HepG2 (cell line): ENCODE measurements around the gene NADK2. TPM values are rescaled to one million over a fixed set of nuclear protein-coding genes. Genes with fewer than 3 reads are reported as not detected.

Experiments
- BORCS8-MEF2B ChIP-seq: sonication (generic); formaldehyde crosslinking; IDR thresholded peaks from 2 replicates; pipeline ENCODE4 v1.8.0; 2022; ENCODE audit warnings: mild to moderate bottlenecking, missing genetic modification reagents
- FOXA1 ChIP-seq, 2 experiments: fragments of 450-650 bp in 1 of 2; sonication (generic) in 1 of 2; formaldehyde crosslinking in 1 of 2; IDR thresholded peaks; 2 replicates each; pipeline versions ENCODE4 v1.4.0 to v1.6.1; 2016 to 2020; ENCODE audit warnings: missing genetic modification reagents in 1 of 2
- KAT8 ChIP-seq: IDR thresholded peaks from 2 replicates; pipeline ENCODE4 v1.6.1; 2016; ENCODE audit warnings: missing genetic modification reagents, missing compliant biosample characterization
- KIAA2018 ChIP-seq: sonication (generic); formaldehyde crosslinking; IDR thresholded peaks from 2 replicates; pipeline ENCODE4 v1.5.0; 2020; ENCODE audit warnings: mild to moderate bottlenecking, missing genetic modification reagents, borderline replicate concordance
- MTA3 ChIP-seq: sonication (generic); formaldehyde crosslinking; IDR thresholded peaks from 2 replicates; pipeline ENCODE4 v1.4.0; 2020; ENCODE audit warnings: missing genetic modification reagents
- MXD3 ChIP-seq: IDR thresholded peaks from 2 replicates; pipeline ENCODE4 v1.6.1; 2016; ENCODE audit warnings: mild to moderate bottlenecking, missing biosample characterization, missing genetic modification reagents
- PLRG1 ChIP-seq: fragments of 450-650 bp; conservative IDR thresholded peaks from 2 replicates; pipeline ENCODE4 v1.6.1; 2016
- SMC3 ChIP-seq: IDR thresholded peaks from 2 replicates; pipeline ENCODE4 v1.6.1; 2011; ENCODE audit warnings: low read length, improper control_type of control experiment
- SP4 ChIP-seq: sonication (generic); formaldehyde crosslinking; IDR thresholded peaks from 2 replicates; pipeline ENCODE4 v1.8.1; 2023; ENCODE audit warnings: mild to moderate bottlenecking, missing genetic modification reagents
- ZFAT ChIP-seq: sonication (generic); formaldehyde crosslinking; conservative IDR thresholded peaks from 2 replicates; pipeline ENCODE4 v1.8.1; 2023; ENCODE audit warnings: missing genetic modification reagents, inconsistent platforms
- ZFP91 ChIP-seq: sonication (generic); formaldehyde crosslinking; IDR thresholded peaks from 2 replicates; pipeline ENCODE4 v1.9.0; 2022; ENCODE audit warnings: missing genetic modification reagents, mild to moderate bottlenecking, borderline replicate concordance
- ZFYVE20 ChIP-seq: sonication (generic); formaldehyde crosslinking; IDR thresholded peaks from 2 replicates; pipeline ENCODE4 v1.8.0; 2023; ENCODE audit warnings: low read depth, mild to moderate bottlenecking, moderate library complexity, missing genetic modification reagents, borderline replicate concordance
- ZHX1 ChIP-seq: sonication (generic); formaldehyde crosslinking; IDR thresholded peaks from 2 replicates; pipeline ENCODE4 v1.8.1; 2022; ENCODE audit warnings: low read depth, mild to moderate bottlenecking, missing genetic modification reagents
- ZNF468 ChIP-seq: sonication (generic); formaldehyde crosslinking; IDR thresholded peaks from 2 replicates; pipeline ENCODE4 v1.8.0; 2022; ENCODE audit warnings: mild to moderate bottlenecking, moderate library complexity, missing genetic modification reagents
- ZNF580 ChIP-seq: IDR thresholded peaks from 2 replicates; pipeline ENCODE4 v1.6.1; 2016; ENCODE audit warnings: low read depth, borderline replicate concordance
- polyA plus RNA-seq, 8 experiments: library from polyadenylated mRNA; depleted of rRNA in 3 of 8; stranded (reverse) in 7 of 8; unstranded in 1 of 8; fragments of >200 nt; fragmentation: Illumina TruSeq in 4 of 8; extraction: Trizol in 4 of 8; gene quantifications; 2 replicates each; pipeline versions ENCODE4 v1.2.1 to v1.2.3, GENCODE V29; 2011 to 2016; ENCODE audit warnings: low read depth in 4 of 8, missing spikeins in 1 of 8, mixed read lengths in 1 of 8; ENCODE audit not compliant: insufficient read depth in 1 of 8
- total RNA-seq, 5 experiments: library from RNA; depleted of rRNA; stranded (reverse); fragments of >200 nt; fragmentation: Illumina TruSeq; extraction: Trizol; gene quantifications; 2 replicates each; pipeline ENCODE4 v1.2.3, GENCODE V29; 2016; ENCODE audit warnings: low read depth in 1 of 5

The NADK2 gene
- total and polyA plus RNA-seq, 2 of the 13 experiments (the other 11 are each of a cell fraction or from before 2014, with no cell fraction given) = 13.9 to 71.4 TPM

DNA sequence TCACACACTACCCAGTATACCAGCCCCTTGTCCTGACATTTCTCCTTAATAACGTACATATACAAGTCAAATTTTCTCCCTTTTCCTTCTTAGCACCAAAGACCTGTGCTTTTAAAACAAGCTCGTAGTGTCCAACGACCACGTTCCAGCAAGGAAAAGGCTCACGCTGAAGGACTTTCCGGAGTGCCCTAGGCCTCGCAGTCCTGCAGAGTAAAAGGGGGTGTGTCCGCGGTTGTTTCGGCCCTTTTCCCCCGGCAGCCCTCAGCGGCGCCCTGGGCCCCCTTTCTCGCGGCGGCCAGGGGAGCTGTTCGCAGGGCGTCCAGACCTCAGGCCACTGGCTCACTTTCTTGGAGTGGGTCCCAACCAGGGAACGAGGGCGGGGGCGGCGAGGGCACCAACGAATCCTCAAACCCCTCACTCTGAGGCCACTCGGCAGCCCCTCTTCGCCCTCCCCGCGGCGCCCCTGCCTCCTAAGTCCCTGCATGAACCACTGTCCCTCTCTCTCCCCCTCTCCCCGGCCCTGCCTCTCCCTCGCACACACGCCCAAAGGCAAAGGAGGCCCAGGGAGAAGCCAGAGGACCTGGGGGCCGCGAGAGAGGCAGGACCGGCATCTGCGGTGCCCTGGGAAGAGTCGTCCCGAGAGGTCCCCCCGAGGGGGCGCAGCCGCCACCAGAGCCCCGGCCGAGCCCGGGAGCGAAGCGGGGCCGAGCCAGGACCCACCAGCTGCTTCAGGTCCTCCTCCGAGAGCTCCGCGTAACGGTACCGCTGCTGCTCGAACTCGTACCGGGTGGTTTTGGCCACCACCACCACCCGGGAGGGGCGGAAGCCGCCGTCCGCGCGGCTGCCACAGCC lies 720 bp downstream of the NADK2 start (continued):
- TF ChIP-seq ZFP91 (CRISPR knock-in tag) = no peak
- TF ChIP-seq KAT8 (CRISPR knock-in tag) = no peak
- no peak for TF ChIP-seq MTA3 (CRISPR knock-in tag)
- TF ChIP-seq SP4 (CRISPR knock-in tag) = no peak
- peak; percentile 42; the same call in 1 of the 2 replicates for TF ChIP-seq BORCS8-MEF2B (CRISPR knock-in tag)
- 0 out of 2 replicates have a peak, but pooled peaks have one; percentile 14 for TF ChIP-seq ZNF580 (CRISPR knock-in tag)
- no peak for TF ChIP-seq ZHX1 (CRISPR knock-in tag)
- TF ChIP-seq PLRG1 = no peak
- TF ChIP-seq ZFAT (CRISPR knock-in tag) = no peak
- no peak for TF ChIP-seq FOXA1 (IDR thresholded peaks at IDR 0.05)
- no peak for TF ChIP-seq FOXA1 (CRISPR knock-in tag; IDR thresholded peaks at IDR 0.05)
- no peak for TF ChIP-seq KIAA2018 (CRISPR knock-in tag)
- no peak for TF ChIP-seq SMC3
- no peak for TF ChIP-seq ZNF468
- TF ChIP-seq MXD3 (CRISPR knock-in tag) = peak; percentile 53; the same call in 1 of the 2 replicates
- TF ChIP-seq ZFYVE20 (CRISPR knock-in tag) = no peak
